Measurements from ENCODE around the gene JPH2.

The JPH2 gene

GRCh38 chr20:44183282-44183681 lies 3.7 kb downstream of the JPH2 start:
- no peak for TF ChIP-seq POLR2AphosphoS5 (IDR thresholded peaks at IDR 0.05; ENCODE audit: low read depth, low read length)
- no peak for TF ChIP-seq TAF1 (IDR thresholded peaks at IDR 0.05; ENCODE audit: borderline replicate concordance, low read depth, low read length)
- no peak for TF ChIP-seq POLR2A (IDR thresholded peaks at IDR 0.05; ENCODE audit: low read depth, low read length)
- no peak for FAIRE-seq
- no peak for DNase-seq (ENCODE audit: insufficient read length)

DNA sequence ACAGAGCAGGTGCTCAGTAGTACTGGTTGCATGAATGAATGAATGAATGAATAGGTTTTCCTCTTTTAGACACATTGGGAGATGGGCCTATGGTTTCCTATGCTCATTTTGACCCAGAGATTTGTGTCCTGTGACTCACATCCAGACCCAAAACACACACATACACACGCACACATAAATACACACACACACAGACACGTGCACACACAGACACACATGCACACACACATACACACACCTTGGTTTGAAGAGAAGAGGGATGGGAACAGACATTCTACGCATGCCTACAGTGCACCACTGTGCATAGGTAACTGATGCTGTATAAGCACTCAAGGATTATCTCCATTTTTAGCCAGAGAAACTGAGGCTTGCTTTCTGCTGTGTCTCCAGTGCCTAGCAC lies 4.1 kb downstream of the JPH2 start:
- no peak for DNase-seq (ENCODE audit: insufficient read length)
- FAIRE-seq: no peak
- TF ChIP-seq POLR2A (IDR thresholded peaks at IDR 0.05; ENCODE audit: low read depth, low read length): no peak
- TF ChIP-seq TAF1 (IDR thresholded peaks at IDR 0.05; ENCODE audit: borderline replicate concordance, low read depth, low read length): no peak
- no peak for TF ChIP-seq POLR2AphosphoS5 (IDR thresholded peaks at IDR 0.05; ENCODE audit: low read depth, low read length)

DNA sequence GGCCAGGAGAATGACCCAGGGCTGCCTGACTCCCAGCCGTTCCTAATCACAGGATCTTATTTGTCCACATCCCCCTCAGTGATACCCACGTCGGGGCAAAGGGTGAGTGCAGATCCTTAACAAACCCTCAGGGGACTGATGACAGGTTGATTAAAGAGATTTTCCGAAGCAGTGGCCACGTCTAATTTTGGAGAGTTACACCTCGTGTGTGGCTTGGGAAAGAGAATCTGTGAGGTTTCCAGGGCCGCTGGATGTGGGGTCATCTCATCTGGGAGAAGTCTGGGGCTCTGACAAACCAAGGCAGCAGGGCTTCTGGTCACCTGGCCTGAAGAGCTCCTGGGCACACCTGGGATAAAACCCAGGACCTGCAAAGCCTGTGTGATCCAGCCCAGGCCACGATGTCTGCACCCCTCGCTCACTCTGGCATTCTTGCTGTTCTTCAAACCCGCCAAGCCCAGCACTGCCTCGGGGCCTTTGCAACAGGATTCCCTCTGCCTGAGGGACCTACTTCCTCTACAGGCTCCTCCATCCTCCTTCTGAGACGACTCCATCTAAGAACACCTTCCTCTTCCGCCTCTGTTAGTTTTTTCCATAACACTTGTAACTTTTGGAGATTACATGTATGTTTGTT lies 4.7 kb downstream of the JPH2 start:
- no peak for FAIRE-seq

GRCh38 chr20:44181611-44182010 lies 5.4 kb downstream of the JPH2 start:
- TF ChIP-seq POLR2AphosphoS5 (IDR thresholded peaks at IDR 0.05; ENCODE audit: low read depth, low read length) (no peak), TAF1 (IDR thresholded peaks at IDR 0.05; ENCODE audit: borderline replicate concordance, low read depth, low read length) (no peak)
- DNase-seq (ENCODE audit: insufficient read length): no peak
- FAIRE-seq: no peak

More for the DNA sequence above, 4.7 kb downstream of the JPH2 start:
- DNase-seq (ENCODE audit: insufficient read length): no peak
- TF ChIP-seq TAF1 (IDR thresholded peaks at IDR 0.05; ENCODE audit: borderline replicate concordance, low read depth, low read length) (no peak), POLR2A (IDR thresholded peaks at IDR 0.05; ENCODE audit: low read depth, low read length) (no peak), POLR2AphosphoS5 (IDR thresholded peaks at IDR 0.05; ENCODE audit: low read depth, low read length) (no peak)

GRCh38 chr20:44180814-44181213 lies 6.2 kb downstream of the JPH2 start:
- TF ChIP-seq TAF1 (IDR thresholded peaks at IDR 0.05; ENCODE audit: borderline replicate concordance, low read depth, low read length) (no peak), POLR2A (IDR thresholded peaks at IDR 0.05; ENCODE audit: low read depth, low read length) (no peak), POLR2AphosphoS5 (IDR thresholded peaks at IDR 0.05; ENCODE audit: low read depth, low read length) (no peak)
- FAIRE-seq (no peak), DNase-seq (ENCODE audit: insufficient read length) (no peak)

DNA sequence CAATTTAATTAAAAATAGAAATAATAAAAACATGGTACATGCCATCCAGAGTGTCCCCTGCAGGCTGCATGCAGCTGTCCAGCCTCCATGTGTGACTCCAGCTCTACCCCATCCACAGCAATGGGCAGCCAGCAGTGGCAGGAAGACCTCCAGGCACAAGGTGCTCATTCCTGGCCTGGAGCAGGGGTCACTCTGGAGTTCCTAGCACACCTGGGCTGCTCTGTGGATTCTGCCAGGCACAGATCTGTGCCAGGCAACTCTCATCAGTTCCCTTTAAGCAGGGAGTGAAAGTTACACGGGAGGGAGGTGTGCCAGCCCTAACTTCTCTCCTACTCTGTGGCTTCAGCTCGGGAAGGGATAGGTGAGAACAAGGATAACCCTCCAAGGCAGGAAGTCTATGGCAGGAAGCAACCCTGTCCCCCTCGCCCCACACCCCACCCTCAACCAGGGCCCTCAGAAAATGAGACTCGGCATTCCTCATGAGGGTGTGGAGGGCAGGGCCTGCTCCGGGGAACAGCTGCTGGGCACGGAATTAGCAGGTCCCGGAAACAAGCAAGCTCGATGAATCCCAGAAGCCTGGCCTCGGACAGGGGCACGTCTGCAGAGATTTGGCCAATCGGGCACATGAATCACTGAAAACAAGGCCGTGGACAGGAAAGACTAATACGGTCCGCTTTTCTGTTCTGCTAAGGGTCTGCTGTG lies 10.0 kb downstream of the JPH2 start:
- no peak for TF ChIP-seq POLR2AphosphoS5 (IDR thresholded peaks at IDR 0.05; ENCODE audit: low read depth, low read length)
- no peak for TF ChIP-seq POLR2A (IDR thresholded peaks at IDR 0.05; ENCODE audit: low read depth, low read length)
- TF ChIP-seq TAF1 (IDR thresholded peaks at IDR 0.05; ENCODE audit: borderline replicate concordance, low read depth, low read length): no peak
- no peak for DNase-seq (ENCODE audit: insufficient read length)
- FAIRE-seq: no peak

DNA sequence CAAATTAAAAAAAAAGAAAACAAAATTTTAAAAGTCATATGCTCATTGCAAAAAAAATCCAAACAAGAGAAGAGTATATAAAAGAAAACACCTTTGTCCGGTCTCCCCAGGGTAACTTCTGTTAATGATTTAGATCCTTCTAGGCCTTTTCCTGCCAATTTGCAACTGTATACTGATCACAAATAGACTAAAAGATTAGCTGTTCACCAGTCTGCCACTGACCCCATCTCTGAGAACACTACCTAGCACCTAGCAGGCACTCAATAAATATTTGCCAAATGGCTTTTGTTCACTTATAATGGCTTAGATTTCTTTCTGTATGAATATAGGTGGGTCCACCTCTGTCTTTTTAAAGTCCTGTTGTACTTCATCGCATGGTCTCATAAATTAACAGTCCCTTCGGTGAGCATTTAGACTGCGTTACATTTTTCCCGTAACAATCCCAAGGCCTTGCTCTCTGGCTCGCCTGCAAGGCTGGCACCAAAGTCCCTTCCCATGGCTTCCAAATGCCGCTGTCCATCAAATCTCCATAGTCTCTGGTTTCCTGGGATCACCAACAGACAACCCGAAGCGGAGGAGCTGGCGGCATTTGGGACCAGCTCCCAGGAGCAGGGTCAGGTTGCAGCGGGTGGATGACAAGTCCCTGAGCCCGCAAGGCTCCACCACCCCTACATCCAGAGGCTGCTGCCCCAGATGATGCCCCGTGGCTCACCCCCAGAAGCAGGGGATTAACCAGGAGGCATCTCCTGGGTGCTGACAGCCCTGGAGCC lies 11.8 kb downstream of the JPH2 start:
- no peak for FAIRE-seq
- DNase-seq (ENCODE audit: insufficient read length): no peak
- no peak for TF ChIP-seq TAF1 (IDR thresholded peaks at IDR 0.05; ENCODE audit: borderline replicate concordance, low read depth, low read length)

DNA sequence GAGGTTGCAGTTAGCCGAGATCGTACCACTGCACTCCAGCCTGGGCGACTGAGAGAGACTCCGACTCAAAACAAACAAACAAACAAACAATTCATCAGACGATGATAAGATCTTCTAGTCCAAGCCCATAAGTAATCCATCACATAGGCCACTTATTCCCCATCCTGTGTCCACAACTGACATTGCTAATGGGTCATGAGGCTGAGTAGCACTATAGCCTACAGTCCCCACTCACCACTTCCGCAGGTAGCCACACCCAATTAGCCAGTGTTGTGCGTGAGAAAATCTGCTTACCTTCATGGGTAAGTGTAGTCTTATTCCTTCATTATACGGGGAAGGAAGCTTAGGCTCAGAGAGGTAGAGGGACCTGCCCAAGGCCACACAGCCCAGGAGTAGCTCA lies 13.1 kb downstream of the JPH2 start:
- DNase-seq (ENCODE audit: insufficient read length) (no peak), FAIRE-seq (no peak)

DNA sequence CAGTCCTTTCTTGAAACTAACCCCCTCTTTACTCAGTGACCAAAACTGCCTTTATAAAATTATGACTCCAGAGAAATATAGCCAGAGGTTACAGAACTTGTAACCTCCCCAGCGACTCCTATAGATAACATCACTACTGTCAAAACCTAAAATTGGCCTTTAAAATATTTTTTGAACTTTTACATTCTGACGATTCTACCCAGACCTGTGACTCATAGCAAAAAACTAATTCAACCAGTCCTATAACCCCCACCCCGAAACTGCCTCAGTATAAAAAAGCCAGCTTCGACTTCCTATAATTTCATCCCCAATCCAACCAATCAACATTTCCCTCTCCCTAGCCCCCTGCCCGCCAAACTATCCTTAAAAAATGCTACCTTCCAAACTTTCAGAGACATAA lies 13.9 kb downstream of the JPH2 start:
- DNase-seq (ENCODE audit: insufficient read length): no peak
- no peak for TF ChIP-seq POLR2A (IDR thresholded peaks at IDR 0.05; ENCODE audit: low read depth, low read length)
- no peak for TF ChIP-seq TAF1 (IDR thresholded peaks at IDR 0.05; ENCODE audit: borderline replicate concordance, low read depth, low read length)
- TF ChIP-seq POLR2AphosphoS5 (IDR thresholded peaks at IDR 0.05; ENCODE audit: low read depth, low read length): no peak
- FAIRE-seq: no peak

More for the DNA sequence above, 13.1 kb downstream of the JPH2 start:
- TF ChIP-seq POLR2AphosphoS5 (IDR thresholded peaks at IDR 0.05; ENCODE audit: low read depth, low read length) (no peak), POLR2A (IDR thresholded peaks at IDR 0.05; ENCODE audit: low read depth, low read length) (no peak), TAF1 (IDR thresholded peaks at IDR 0.05; ENCODE audit: borderline replicate concordance, low read depth, low read length) (no peak)

DNA sequence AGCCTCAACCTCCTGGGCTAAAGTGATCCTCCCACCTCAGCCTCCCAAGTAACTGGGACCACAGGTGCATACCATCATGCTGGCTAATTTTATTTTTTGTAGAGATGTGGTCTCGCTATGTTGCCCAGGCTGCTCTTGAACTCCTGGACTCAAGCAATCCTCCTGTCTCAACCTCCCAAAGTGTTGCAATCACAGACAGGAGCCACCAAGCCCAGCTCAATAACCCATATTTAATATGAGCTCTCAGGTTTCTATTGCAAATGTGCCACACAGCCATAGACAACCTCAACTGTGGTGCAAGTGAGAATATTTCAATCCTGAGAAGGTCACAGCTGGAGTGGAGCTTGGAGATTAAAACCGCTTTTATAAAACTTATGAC lies 14.4 kb downstream of the JPH2 start:
- DNase-seq (ENCODE audit: insufficient read length) (no peak), FAIRE-seq (no peak)
- TF ChIP-seq POLR2AphosphoS5 (IDR thresholded peaks at IDR 0.05; ENCODE audit: low read depth, low read length): no peak
- no peak for TF ChIP-seq POLR2A (IDR thresholded peaks at IDR 0.05; ENCODE audit: low read depth, low read length)
- TF ChIP-seq TAF1 (IDR thresholded peaks at IDR 0.05; ENCODE audit: borderline replicate concordance, low read depth, low read length): no peak

- no peak for FAIRE-seq
These were observed 15.0 kb downstream of the JPH2 start for GRCh38 chr20:44171775-44172571.

More at GRCh38 chr20:44171775-44172571, 15.0 kb downstream of the JPH2 start:
- no peak for TF ChIP-seq TAF1 (IDR thresholded peaks at IDR 0.05; ENCODE audit: borderline replicate concordance, low read depth, low read length)
- TF ChIP-seq POLR2A (IDR thresholded peaks at IDR 0.05; ENCODE audit: low read depth, low read length): no peak
- no peak for TF ChIP-seq POLR2AphosphoS5 (IDR thresholded peaks at IDR 0.05; ENCODE audit: low read depth, low read length)
- no peak for DNase-seq (ENCODE audit: insufficient read length)
